HEK293 (cell line): ENCODE measurements around the gene TTC4.

Experiments used
- BCL11B ChIP-seq: fragments of 450-650 bp; formaldehyde crosslinking; IDR thresholded peaks from 2 replicates; pipeline ENCODE4 v1.5.1; 2016; ENCODE audit warnings: low read depth, missing biosample characterization, missing genetic modification characterization
- FEZF1 ChIP-seq: fragments of 450-650 bp; formaldehyde crosslinking; IDR thresholded peaks from 2 replicates; pipeline ENCODE4 v1.5.1; 2016; ENCODE audit warnings: missing biosample characterization, missing genetic modification characterization
- HOXA7 ChIP-seq: sonication (generic); formaldehyde crosslinking; IDR thresholded peaks from 2 replicates; pipeline ENCODE4 v1.8.1; 2022; ENCODE audit warnings: missing genetic modification reagents, borderline replicate concordance
- KLF7 ChIP-seq: fragments of 450-650 bp; formaldehyde crosslinking; IDR thresholded peaks from 2 replicates; pipeline ENCODE4 v1.5.1; 2016; ENCODE audit warnings: missing biosample characterization, missing genetic modification characterization, borderline replicate concordance
- SP3 ChIP-seq: fragments of 450-650 bp; formaldehyde crosslinking; IDR thresholded peaks from 2 replicates; pipeline ENCODE4 v1.5.1; 2016; ENCODE audit warnings: missing biosample characterization, missing genetic modification characterization
- ZBTB17 ChIP-seq: fragments of 450-650 bp; formaldehyde crosslinking; IDR thresholded peaks from 2 replicates; pipeline ENCODE4 v1.5.1; 2016; ENCODE audit warnings: missing biosample characterization, missing genetic modification characterization
- ZBTB21 ChIP-seq: fragments of 450-650 bp; formaldehyde crosslinking; IDR thresholded peaks from 2 replicates; pipeline ENCODE4 v1.5.1; 2017; ENCODE audit warnings: missing biosample characterization, missing genetic modification characterization
- ZFP3 ChIP-seq: fragments of 450-650 bp; formaldehyde crosslinking; IDR thresholded peaks from 2 replicates; pipeline ENCODE4 v1.5.1; 2016; ENCODE audit warnings: low read depth, missing biosample characterization, missing genetic modification characterization
- ZFP37 ChIP-seq: fragments of 450-650 bp; formaldehyde crosslinking; IDR thresholded peaks from 2 replicates; pipeline ENCODE4 v1.5.1; 2016; ENCODE audit warnings: missing biosample characterization, missing genetic modification characterization
- ZNF10 ChIP-seq: fragments of 450-650 bp; formaldehyde crosslinking; IDR thresholded peaks from 2 replicates; pipeline ENCODE4 v1.5.1; 2017; ENCODE audit warnings: missing biosample characterization, missing genetic modification characterization
- ZNF132 ChIP-seq: fragments of 450-650 bp; formaldehyde crosslinking; IDR thresholded peaks from 2 replicates; pipeline ENCODE4 v1.5.1; 2017; ENCODE audit warnings: missing biosample characterization, missing genetic modification characterization, borderline replicate concordance
- ZNF133 ChIP-seq: fragments of 450-650 bp; formaldehyde crosslinking; IDR thresholded peaks from 2 replicates; pipeline ENCODE4 v1.5.1; 2016; ENCODE audit warnings: missing biosample characterization, missing genetic modification characterization
- ZNF23 ChIP-seq: fragments of 450-650 bp; formaldehyde crosslinking; IDR thresholded peaks from 2 replicates; pipeline ENCODE4 v1.5.1; 2016; ENCODE audit warnings: missing biosample characterization, missing genetic modification characterization, borderline replicate concordance
- ZNF391 ChIP-seq: fragments of 450-650 bp; formaldehyde crosslinking; IDR thresholded peaks from 2 replicates; pipeline ENCODE4 v1.5.1; 2016; ENCODE audit warnings: low read depth, missing biosample characterization, missing genetic modification characterization, borderline replicate concordance
- ZNF394 ChIP-seq: fragments of 450-650 bp; formaldehyde crosslinking; IDR thresholded peaks from 2 replicates; pipeline ENCODE4 v1.5.1; 2016; ENCODE audit warnings: missing biosample characterization, missing genetic modification characterization, mild to moderate bottlenecking, moderate library complexity, borderline replicate concordance
- ZNF529 ChIP-seq: fragments of 450-650 bp; formaldehyde crosslinking; IDR thresholded peaks from 2 replicates; pipeline ENCODE4 v1.5.1; 2017; ENCODE audit warnings: missing genetic modification characterization, missing biosample characterization; ENCODE audit not compliant: insufficient replicate concordance
- ZNF530 ChIP-seq: fragments of 450-650 bp; formaldehyde crosslinking; IDR thresholded peaks from 2 replicates; pipeline ENCODE4 v1.5.1; 2016; ENCODE audit warnings: low read depth, missing biosample characterization, missing genetic modification characterization
- ZNF544 ChIP-seq: fragments of 450-650 bp; formaldehyde crosslinking; IDR thresholded peaks from 2 replicates; pipeline ENCODE4 v1.5.0; 2017; ENCODE audit warnings: missing biosample characterization, missing genetic modification characterization
- ZNF585B ChIP-seq: fragments of 450-650 bp; formaldehyde crosslinking; IDR thresholded peaks from 2 replicates; pipeline ENCODE4 v1.5.1; 2016; ENCODE audit warnings: missing biosample characterization, missing genetic modification characterization
- ZNF629 ChIP-seq: fragments of 450-650 bp; formaldehyde crosslinking; IDR thresholded peaks from 2 replicates; pipeline ENCODE4 v1.5.1; 2017; ENCODE audit warnings: missing biosample characterization, missing genetic modification characterization
- ZNF670 ChIP-seq: fragments of 450-650 bp; formaldehyde crosslinking; IDR thresholded peaks from 2 replicates; pipeline ENCODE4 v1.5.1; 2016; ENCODE audit warnings: missing biosample characterization, missing genetic modification characterization, low read depth
- TF ChIP-seq, protein P1 (sequence below): fragments of 450-650 bp; formaldehyde crosslinking; IDR thresholded peaks from 2 replicates; pipeline ENCODE4 v1.5.1; 2016; ENCODE audit warnings: missing biosample characterization, missing genetic modification characterization
- TF ChIP-seq, protein P2 (sequence below): fragments of 450-650 bp; formaldehyde crosslinking; IDR thresholded peaks from 2 replicates; pipeline ENCODE4 v1.5.1; 2016; ENCODE audit warnings: missing biosample characterization, missing genetic modification characterization
- TF ChIP-seq, protein P3 (sequence below): fragments of 450-650 bp; formaldehyde crosslinking; IDR thresholded peaks from 2 replicates; pipeline ENCODE4 v1.5.1; 2016; ENCODE audit warnings: missing biosample characterization, missing genetic modification characterization
- TF ChIP-seq, protein P4 (sequence below): fragments of 450-650 bp; formaldehyde crosslinking; IDR thresholded peaks from 2 replicates; pipeline ENCODE4 v1.5.1; 2017; ENCODE audit warnings: missing biosample characterization, mild to moderate bottlenecking, missing genetic modification characterization, moderate library complexity
- TF ChIP-seq, protein P5 (sequence below): fragments of 450-650 bp; formaldehyde crosslinking; IDR thresholded peaks from 2 replicates; pipeline ENCODE4 v1.5.1; 2016; ENCODE audit warnings: missing biosample characterization, missing genetic modification characterization
- TF ChIP-seq, protein P6 (sequence below): fragments of 450-650 bp; formaldehyde crosslinking; conservative IDR thresholded peaks from 2 replicates; pipeline ENCODE4 v1.5.1; 2016; ENCODE audit warnings: low read depth, missing biosample characterization, missing genetic modification characterization

The TTC4 gene

DNA sequence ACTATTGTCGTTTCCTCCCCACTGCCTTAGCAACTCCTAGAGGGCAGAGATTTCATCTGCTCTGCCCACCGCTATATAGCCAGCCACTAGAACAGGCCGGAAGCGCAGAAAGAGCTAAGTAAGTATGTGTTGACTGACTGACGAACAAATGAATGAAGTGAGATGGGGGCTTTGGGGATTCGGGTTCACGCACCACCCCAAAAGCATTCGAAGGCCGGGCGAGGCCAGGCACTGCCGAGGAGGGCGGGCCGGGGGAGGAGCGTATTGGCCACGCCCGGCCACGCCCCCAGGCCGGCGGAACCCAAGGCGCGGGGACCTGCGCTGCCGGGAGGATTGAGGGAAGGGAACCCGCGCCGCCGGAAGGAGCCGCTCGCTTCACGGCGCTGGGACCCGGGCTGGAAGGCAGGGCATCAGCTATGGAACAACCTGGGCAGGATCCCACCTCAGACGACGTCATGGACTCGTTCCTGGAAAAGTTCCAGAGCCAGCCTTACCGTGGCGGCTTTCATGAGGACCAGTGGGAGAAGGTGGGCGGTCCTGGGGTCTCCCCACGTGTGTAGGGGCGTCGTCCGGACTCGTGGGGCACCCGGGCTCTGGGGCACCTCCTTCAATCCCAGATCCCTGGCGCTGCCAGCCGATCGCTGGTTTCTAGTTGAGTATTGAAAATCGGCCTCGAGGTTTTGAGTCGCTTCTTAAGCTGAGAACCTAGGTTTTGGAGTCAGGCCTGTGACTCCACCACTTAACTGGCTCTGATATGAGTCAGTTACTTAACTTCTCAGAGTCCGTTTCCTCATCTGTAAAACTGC lies at the start of gene TTC4 (continued):
- TF ChIP-seq ZBTB17, result peak; percentile 89
- TF ChIP-seq ZNF544 (tag by site-specific recombination), result no peak
- no peak for TF ChIP-seq ZNF585B (tag by site-specific recombination)
- TF ChIP-seq, protein P1, sequence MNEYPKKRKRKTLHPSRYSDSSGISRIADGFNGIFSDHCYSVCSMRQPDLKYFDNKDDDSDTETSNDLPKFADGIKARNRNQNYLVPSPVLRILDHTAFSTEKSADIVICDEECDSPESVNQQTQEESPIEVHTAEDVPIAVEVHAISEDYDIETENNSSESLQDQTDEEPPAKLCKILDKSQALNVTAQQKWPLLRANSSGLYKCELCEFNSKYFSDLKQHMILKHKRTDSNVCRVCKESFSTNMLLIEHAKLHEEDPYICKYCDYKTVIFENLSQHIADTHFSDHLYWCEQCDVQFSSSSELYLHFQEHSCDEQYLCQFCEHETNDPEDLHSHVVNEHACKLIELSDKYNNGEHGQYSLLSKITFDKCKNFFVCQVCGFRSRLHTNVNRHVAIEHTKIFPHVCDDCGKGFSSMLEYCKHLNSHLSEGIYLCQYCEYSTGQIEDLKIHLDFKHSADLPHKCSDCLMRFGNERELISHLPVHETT (tag by site-specific recombination), result peak; percentile 54; the same call in 1 of the 2 replicates
- no peak for TF ChIP-seq ZNF132 (tag by site-specific recombination)
- TF ChIP-seq, protein P2, sequence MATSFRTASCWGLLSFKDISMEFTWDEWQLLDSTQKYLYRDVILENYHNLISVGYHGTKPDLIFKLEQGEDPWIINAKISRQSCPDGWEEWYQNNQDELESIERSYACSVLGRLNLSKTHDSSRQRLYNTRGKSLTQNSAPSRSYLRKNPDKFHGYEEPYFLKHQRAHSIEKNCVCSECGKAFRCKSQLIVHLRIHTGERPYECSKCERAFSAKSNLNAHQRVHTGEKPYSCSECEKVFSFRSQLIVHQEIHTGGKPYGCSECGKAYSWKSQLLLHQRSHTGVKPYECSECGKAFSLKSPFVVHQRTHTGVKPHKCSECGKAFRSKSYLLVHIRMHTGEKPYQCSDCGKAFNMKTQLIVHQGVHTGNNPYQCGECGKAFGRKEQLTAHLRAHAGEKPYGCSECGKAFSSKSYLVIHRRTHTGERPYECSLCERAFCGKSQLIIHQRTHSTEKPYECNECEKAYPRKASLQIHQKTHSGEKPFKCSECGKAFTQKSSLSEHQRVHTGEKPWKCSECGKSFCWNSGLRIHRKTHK, result no peak
- no peak for TF ChIP-seq FEZF1 (tag by site-specific recombination)
- TF ChIP-seq ZNF133, result no peak
- peak; percentile 98 for TF ChIP-seq KLF7 (tag by site-specific recombination)
- no peak for TF ChIP-seq ZNF530 (tag by site-specific recombination)
- peak; percentile 70; the same call in 1 of the 2 replicates for TF ChIP-seq ZNF394
- TF ChIP-seq ZNF670 (tag by site-specific recombination), result no peak
- TF ChIP-seq, protein P3, sequence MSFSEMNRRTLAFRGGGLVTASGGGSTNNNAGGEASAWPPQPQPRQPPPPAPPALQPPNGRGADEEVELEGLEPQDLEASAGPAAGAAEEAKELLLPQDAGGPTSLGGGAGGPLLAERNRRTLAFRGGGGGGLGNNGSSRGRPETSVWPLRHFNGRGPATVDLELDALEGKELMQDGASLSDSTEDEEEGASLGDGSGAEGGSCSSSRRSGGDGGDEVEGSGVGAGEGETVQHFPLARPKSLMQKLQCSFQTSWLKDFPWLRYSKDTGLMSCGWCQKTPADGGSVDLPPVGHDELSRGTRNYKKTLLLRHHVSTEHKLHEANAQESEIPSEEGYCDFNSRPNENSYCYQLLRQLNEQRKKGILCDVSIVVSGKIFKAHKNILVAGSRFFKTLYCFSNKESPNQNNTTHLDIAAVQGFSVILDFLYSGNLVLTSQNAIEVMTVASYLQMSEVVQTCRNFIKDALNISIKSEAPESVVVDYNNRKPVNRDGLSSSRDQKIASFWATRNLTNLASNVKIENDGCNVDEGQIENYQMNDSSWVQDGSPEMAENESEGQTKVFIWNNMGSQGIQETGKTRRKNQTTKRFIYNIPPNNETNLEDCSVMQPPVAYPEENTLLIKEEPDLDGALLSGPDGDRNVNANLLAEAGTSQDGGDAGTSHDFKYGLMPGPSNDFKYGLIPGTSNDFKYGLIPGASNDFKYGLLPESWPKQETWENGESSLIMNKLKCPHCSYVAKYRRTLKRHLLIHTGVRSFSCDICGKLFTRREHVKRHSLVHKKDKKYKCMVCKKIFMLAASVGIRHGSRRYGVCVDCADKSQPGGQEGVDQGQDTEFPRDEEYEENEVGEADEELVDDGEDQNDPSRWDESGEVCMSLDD (tag by site-specific recombination), result 0 out of 2 replicates have a peak, but pooled peaks have one; percentile 43
- TF ChIP-seq ZNF10, result peak; percentile 53; the same call in 1 of the 2 replicates
- no peak for TF ChIP-seq ZNF529
- no peak for TF ChIP-seq ZNF23 (tag by site-specific recombination)
- TF ChIP-seq, protein P4, sequence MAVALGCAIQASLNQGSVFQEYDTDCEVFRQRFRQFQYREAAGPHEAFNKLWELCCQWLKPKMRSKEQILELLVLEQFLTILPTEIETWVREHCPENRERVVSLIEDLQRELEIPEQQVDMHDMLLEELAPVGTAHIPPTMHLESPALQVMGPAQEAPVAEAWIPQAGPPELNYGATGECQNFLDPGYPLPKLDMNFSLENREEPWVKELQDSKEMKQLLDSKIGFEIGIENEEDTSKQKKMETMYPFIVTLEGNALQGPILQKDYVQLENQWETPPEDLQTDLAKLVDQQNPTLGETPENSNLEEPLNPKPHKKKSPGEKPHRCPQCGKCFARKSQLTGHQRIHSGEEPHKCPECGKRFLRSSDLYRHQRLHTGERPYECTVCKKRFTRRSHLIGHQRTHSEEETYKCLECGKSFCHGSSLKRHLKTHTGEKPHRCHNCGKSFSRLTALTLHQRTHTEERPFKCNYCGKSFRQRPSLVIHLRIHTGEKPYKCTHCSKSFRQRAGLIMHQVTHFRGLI (tag by site-specific recombination), result 0 out of 2 replicates have a peak, but pooled peaks have one; percentile 19
- TF ChIP-seq ZNF391 (tag by site-specific recombination), result no peak
- TF ChIP-seq, protein P5, sequence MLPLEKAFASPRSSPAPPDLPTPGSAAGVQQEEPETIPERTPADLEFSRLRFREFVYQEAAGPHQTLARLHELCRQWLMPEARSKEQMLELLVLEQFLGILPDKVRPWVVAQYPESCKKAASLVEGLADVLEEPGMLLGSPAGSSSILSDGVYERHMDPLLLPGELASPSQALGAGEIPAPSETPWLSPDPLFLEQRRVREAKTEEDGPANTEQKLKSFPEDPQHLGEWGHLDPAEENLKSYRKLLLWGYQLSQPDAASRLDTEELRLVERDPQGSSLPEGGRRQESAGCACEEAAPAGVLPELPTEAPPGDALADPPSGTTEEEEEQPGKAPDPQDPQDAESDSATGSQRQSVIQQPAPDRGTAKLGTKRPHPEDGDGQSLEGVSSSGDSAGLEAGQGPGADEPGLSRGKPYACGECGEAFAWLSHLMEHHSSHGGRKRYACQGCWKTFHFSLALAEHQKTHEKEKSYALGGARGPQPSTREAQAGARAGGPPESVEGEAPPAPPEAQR, result no peak
- TF ChIP-seq ZFP3 (tag by site-specific recombination), result no peak
- TF ChIP-seq HOXA7 (CRISPR knock-in tag), result no peak
- TF ChIP-seq ZNF629, result peak; percentile 87
- TF ChIP-seq, protein P6, sequence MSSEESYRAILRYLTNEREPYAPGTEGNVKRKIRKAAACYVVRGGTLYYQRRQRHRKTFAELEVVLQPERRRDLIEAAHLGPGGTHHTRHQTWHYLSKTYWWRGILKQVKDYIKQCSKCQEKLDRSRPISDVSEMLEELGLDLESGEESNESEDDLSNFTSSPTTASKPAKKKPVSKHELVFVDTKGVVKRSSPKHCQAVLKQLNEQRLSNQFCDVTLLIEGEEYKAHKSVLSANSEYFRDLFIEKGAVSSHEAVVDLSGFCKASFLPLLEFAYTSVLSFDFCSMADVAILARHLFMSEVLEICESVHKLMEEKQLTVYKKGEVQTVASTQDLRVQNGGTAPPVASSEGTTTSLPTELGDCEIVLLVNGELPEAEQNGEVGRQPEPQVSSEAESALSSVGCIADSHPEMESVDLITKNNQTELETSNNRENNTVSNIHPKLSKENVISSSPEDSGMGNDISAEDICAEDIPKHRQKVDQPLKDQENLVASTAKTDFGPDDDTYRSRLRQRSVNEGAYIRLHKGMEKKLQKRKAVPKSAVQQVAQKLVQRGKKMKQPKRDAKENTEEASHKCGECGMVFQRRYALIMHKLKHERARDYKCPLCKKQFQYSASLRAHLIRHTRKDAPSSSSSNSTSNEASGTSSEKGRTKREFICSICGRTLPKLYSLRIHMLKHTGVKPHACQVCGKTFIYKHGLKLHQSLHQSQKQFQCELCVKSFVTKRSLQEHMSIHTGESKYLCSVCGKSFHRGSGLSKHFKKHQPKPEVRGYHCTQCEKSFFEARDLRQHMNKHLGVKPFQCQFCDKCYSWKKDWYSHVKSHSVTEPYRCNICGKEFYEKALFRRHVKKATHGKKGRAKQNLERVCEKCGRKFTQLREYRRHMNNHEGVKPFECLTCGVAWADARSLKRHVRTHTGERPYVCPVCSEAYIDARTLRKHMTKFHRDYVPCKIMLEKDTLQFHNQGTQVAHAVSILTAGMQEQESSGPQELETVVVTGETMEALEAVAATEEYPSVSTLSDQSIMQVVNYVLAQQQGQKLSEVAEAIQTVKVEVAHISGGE (tag by site-specific recombination), result peak; percentile 99
- TF ChIP-seq BCL11B (tag by site-specific recombination), result no peak
- peak; percentile 81; the same call in 1 of the 2 replicates for TF ChIP-seq ZFP37
- TF ChIP-seq ZBTB21 (tag by site-specific recombination), result peak; percentile 86
- peak; percentile 99 for TF ChIP-seq SP3 (tag by site-specific recombination)
